HG02759 (cell line): ENCODE data around the gene NEDD9.
A peak's percentile ranks its signal among the peaks of the same experiment; 100 is the strongest.

Source experiments
- ATAC-seq: cut with Tn5 transposase; IDR thresholded peaks from one replicate; pipeline ENCODE4 v1.9.1; 2021; ENCODE audit warnings: mild to moderate bottlenecking, moderate library complexity; ENCODE audit not compliant: unreplicated experiment

Gene NEDD9

GRCh38 chr6:11202513-11203305 lies 29.8 kb downstream of the NEDD9 start:
- ATAC-seq = no peak

DNA sequence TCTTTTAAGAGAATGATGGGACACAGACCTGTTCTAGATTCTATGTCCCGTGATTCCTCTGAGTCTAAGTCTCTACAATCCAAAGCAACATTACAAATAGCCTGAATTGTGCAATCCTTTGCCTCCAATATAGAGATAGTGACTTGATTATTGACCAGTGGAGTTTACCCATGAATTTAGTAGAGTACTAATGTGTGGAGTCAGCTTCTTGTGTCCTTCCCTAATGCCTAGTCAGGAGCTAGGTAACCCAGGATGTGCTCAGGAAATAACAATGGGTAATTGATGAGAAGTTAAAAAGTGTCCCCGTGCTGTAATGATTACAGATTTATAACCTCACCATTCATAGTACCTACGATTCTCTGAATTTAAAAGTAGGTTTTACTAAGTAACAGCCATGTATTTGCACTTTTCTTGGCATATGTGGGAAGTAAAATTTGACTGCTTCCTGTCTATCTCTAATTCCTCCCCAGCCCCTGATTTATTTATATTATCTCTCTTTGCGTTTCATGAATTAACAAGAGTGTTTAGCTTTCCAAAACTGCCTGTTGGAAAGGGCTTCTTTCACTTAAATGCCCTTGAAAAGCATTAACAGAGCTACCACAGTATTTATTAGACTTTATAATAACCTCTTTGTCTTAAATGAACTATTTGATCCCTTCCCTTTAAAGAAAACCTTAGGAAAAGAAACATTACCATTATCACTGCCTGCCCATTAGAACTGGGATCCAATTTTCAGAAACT lies 30.5 kb downstream of the NEDD9 start:
- no peak for ATAC-seq

- no peak for ATAC-seq
These were observed 31.5 kb downstream of the NEDD9 start for GRCh38 chr6:11201015-11201414.

- ATAC-seq = no peak
These were observed 32.1 kb downstream of the NEDD9 start for GRCh38 chr6:11200356-11200755.

DNA sequence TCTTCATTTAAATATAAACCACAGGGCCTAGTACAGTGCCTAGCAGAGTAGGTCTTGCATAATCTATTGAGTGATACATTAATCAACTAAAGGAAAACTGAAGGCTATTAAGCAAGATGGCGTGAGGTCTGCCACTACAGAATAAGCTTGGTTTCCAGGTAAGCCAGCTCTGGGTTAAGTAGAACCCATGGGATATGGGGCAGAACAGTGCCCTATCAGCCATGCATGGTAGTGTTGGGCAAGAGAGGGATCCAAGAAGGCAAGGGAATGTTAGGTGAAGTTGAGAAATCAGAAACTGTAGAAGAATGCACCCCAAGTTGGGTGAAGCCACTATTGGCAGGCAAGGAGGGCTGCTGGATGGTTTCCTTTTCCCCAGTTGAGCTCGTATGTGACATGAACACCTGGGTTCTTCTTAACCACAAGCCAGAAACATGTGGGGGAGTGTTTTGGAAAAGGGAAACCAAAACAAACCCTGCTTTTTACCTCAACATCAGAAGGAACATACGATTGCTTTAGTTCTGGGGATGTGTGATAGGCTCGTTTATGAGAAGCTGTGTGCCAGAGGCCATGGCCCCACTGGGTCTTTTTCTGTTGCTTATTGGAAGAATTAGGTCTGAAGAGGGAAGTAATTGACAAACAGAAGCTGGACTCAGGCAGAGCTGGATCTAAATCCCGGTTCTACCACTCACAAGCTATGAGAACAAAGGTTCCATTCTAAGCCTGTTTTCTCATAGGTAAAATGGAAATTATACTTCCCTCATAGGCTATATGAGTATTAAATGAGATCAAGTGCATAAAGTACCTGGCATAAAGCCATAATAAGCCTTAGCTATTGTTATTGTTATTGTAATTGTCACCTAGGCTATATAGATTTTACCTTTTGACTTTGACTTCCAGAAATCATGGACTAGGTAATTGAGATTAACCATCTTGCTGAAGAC lies 33.5 kb downstream of the NEDD9 start:
- peak; percentile 73 for ATAC-seq

DNA sequence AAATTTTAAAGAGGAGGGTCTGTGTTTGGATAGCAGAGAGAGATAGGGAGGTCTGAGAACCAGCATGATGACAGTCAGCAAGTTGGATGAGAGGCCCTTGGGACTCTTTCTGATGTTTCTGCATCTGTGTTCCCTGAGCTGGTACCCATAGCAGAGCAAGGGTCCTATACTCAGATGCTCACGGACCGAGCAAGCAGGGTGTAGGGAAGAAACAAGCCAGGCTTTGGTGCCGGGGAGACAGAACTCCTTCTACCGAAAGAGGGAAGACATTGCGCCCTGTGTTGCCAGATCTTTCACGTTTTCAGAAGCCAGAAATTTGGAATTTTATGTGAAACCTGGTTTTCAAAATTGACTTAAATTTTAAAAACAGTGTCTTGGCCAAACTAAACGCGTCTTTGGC lies 34.6 kb downstream of the NEDD9 start:
- no peak for ATAC-seq

GRCh38 chr6:11197175-11197536 lies 35.3 kb downstream of the NEDD9 start:
- ATAC-seq = no peak

DNA sequence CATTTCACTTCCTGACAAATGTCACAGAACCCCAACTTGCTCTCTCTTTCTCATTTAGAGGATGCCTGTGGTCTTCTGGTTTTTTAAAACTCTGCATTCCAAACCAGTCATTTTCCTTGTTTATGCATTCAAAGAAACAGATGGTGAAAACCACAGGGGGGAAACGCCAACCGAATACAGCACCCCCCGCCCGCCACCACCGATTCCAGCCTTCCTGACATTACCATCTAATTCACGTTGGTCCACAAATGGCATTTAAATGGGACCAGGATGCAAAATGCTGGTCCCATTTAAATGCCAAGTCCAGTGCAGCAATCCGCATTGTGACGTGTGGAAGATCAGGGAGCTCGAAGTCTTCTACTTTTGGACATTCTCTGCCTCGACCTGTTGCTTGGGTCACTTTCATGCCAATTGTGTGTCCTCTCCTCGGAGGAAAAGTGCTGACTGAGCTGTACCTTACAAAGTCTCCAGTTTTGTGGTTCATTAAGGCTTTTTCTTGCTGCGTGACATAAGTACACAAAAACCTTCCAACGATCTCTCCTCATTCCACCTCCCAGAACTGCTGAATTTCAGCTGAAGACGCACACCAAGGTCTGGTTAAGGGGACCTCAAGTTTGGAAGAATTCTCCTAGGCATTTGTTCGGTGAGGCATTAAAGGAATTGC lies 35.8 kb downstream of the NEDD9 start:
- ATAC-seq = no peak

DNA sequence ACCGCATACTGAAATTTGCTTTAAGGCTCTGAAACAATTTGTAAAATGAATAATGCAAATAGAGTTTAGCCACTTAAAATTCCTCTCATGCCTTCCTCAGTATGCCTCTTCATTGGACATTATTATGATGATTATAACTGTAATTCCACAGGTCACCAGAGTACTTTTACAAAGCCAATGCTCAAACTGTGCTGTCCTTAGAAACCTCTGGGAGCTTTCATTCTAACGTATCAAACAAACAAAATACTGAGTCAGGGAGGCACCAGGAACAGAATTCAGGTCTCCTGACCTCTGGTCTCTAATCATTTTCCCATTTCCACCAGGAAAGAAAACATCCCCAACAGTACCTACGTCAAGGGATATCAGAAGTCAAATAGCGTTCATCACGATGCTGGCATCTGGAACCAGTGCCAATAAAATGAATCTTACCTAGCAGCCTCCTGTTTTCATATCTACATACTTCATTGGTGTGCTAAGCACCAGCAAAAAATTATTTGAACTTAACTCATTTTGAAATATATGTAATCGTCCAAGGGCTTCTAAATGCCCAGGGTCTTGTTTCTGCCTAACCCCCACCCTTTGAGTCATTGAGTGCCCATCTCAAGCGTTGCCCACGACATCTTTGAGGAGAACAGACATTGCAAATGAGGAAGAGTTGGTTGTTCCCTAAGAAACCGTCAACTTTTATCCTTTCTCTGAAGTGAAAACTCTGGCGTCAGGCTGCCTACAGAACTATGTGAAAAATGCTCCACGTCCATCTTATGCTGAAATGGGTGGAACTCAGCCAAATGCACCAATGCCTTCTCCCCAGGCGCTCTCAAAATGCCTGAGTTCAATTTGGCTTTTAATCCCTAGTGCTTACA lies 37.9 kb downstream of the NEDD9 start:
- ATAC-seq = no peak

GRCh38 chr6:11193434-11193833 lies 39.0 kb downstream of the NEDD9 start:
- no peak for ATAC-seq

DNA sequence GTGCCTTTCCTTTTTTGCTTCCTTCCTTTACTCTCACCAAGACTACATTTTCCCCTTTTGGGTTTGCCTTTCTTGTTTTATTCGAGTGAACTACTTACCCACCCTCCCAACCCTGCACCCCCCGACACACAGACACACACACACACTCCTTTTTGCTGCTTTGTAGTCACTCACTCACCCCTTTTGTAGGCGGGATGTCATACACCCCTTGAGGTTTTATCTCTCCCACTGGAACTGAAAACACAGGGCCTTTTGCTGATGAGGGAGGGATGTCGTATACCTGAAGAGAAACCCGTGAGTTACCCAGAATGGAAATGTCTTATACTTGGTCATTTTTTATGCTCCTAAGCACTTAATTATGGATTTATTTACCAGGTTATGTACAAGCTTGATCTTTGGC lies 40.3 kb downstream of the NEDD9 start:
- ATAC-seq = no peak

- ATAC-seq = no peak
These were observed 41.7 kb downstream of the NEDD9 start for GRCh38 chr6:11190625-11191245.

- ATAC-seq = no peak
These were observed 42.4 kb downstream of the NEDD9 start for GRCh38 chr6:11189865-11190624.

DNA sequence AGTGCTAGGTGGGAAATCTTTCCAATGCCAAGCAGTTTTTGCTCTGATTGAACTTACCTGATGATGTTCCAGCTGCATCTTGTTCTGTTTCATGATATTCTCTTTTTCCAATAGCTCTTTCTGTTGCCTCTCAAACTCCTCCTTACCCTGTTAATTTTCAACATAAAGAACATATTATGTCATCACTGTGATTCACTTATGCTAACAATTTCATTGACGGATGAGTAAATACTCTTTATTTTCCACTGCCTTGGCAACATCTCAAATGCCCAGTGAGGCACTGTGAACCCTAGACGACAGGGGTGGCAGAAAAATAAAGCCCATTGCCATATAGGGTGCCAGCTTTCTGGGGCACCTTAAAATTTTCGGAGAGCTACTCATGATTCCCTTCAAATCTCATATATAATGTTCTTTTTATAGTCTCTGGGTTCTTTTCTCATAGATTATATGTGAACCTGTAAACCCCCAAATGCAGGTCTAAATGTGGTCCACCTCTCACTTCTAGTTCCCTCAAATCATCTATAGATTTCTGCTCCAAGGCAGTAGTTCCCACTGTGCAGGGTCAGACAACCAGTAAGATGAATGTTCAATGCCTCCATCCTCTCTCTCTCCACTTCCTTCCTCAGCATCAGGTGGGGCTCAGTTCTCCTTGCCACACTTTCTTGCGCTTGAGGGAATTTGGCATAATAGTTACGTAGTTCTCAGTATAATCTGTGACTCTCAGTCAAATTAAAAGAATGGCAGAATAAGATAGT lies 44.1 kb downstream of the NEDD9 start:
- no peak for ATAC-seq

GRCh38 chr6:11187301-11187700 lies 45.2 kb downstream of the NEDD9 start:
- no peak for ATAC-seq

- ATAC-seq = no peak
These were observed 47.1 kb downstream of the NEDD9 start for GRCh38 chr6:11185204-11185842.

GRCh38 chr6:11183761-11184362 lies 48.6 kb downstream of the NEDD9 start:
- ATAC-seq = no peak
